Right lobe of liver (tissue), 4 donors: ENCODE results near the gene CDC45.

Experiments
- POLR2A ChIP-seq: fragments of 450-650 bp; IDR thresholded peaks from one replicate; pipeline ENCODE4 v1.6.1; 2017; ENCODE audit warnings: antibody characterized with exemption, mild to moderate bottlenecking
- TF ChIP-seq, protein P1 (sequence below), 4 donors: fragments of 200-600 bp in 3 of 4; fragments of 450-650 bp in 1 of 4; IDR thresholded peaks; one replicate each; pipeline versions ENCODE4 v1.5.1 to v1.8.0; 2016 to 2022; ENCODE audit warnings: antibody characterized with exemption in 4 of 4, mild to moderate bottlenecking in 2 of 4
- donor health status: DM: no; HTN: no; CAD: no.
- donor health status: DM: no; HTN: no; CAD: no.
- donor health status: DM: no; HTN: yes; CAD: no.

DNA sequence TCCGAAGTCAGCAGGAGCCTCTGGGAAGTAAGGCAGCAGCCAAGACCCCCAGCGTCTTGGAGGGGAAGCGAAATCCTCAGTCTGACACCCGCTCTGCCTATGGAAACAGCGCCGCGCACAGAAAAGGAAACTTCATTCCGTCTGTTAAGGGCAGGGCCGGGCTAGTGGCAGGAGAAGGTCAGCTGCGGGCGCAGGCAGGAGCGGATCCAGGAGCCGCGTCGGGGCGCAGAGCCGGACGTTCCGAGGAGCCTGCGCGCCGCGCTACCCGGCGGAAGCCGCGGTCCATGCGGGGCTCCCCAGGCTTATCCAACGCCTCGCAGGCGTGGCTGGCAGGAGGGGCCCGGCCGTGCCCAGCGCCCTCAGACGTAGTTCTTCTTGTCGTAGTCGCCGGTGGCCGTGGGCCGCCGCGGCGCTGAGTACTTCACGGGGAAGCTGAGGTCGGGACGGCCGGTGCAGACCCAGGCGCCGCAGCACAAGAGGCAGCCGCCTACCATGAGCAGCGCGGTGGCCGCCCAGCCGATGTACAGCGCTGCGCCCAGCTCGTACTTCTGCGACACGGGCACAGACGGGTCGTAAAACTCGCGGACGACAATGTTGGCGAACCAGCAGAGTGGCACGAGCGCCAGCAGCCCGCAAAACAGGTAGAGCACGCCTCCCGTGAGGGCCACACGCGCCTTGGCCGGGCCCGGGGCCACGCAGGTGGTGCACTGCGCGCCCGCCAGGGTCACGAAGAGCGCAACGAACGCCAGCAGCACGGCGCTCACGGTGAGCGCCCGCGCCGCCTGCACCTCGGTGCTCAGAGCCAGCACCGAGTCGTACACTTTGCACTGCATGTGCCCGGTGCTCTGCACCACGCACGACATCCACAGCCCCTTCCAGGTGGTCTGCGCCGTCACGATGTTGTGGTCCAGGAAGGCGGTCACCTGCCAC lies 43.8 kb downstream of the CDC45 start:
- TF ChIP-seq, protein P1, sequence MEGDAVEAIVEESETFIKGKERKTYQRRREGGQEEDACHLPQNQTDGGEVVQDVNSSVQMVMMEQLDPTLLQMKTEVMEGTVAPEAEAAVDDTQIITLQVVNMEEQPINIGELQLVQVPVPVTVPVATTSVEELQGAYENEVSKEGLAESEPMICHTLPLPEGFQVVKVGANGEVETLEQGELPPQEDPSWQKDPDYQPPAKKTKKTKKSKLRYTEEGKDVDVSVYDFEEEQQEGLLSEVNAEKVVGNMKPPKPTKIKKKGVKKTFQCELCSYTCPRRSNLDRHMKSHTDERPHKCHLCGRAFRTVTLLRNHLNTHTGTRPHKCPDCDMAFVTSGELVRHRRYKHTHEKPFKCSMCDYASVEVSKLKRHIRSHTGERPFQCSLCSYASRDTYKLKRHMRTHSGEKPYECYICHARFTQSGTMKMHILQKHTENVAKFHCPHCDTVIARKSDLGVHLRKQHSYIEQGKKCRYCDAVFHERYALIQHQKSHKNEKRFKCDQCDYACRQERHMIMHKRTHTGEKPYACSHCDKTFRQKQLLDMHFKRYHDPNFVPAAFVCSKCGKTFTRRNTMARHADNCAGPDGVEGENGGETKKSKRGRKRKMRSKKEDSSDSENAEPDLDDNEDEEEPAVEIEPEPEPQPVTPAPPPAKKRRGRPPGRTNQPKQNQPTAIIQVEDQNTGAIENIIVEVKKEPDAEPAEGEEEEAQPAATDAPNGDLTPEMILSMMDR (IDR thresholded peaks at IDR 0.05): no peak
- no peak for TF ChIP-seq POLR2A
